Smooth muscle cell (in vitro differentiated cells): ENCODE data around the gene ZNF774. TPM values are rescaled to one million over a fixed set of nuclear protein-coding genes. Genes with fewer than 3 reads are reported as not detected.
"Not testable (repeated sequence)": the region's sequence is repeated elsewhere in the genome, so short reads cannot be mapped to it uniquely, and the experiment has no call there.

Experiments used
- DNase-seq: peaks from one replicate; lab custom pipeline; 2025; ENCODE audit not compliant: unreplicated experiment; lab: John Stamatoyannopoulos, UW
- H2AFZ ChIP-seq: fragments of 200-600 bp; sonication (generic); 2 replicates; pipeline ENCODE4 v1.6.0; 2016; ENCODE audit warnings: antibody characterized with exemption, low read depth, mild to moderate bottlenecking
- H3F3A ChIP-seq: fragments of 200-600 bp; sonication (generic); 2 replicates; pipeline ENCODE4 v1.6.0; 2017; ENCODE audit warnings: antibody characterized with exemption, low read depth
- H3K27ac ChIP-seq: fragments of 200-600 bp; sonication (generic); 2 replicates; pipeline ENCODE4 v1.5.1; 2016; ENCODE audit warnings: low read depth, mild to moderate bottlenecking
- H3K27me3 ChIP-seq: fragments of 200-600 bp; sonication (generic); 2 replicates; pipeline ENCODE4 v1.6.1; 2016; ENCODE audit warnings: low read depth, mild to moderate bottlenecking
- H3K36me3 ChIP-seq: fragments of 200-600 bp; sonication (generic); 2 replicates; pipeline ENCODE4 v1.5.1; 2016; ENCODE audit warnings: low read depth
- H3K4me1 ChIP-seq: fragments of 200-600 bp; sonication (generic); 2 replicates; pipeline ENCODE4 v1.5.1; 2016; ENCODE audit warnings: low read depth
- H3K4me2 ChIP-seq: fragments of 200-600 bp; sonication (generic); 2 replicates; pipeline ENCODE4 v1.6.0; 2016; ENCODE audit warnings: mild to moderate bottlenecking
- H3K4me3 ChIP-seq: fragments of 200-600 bp; sonication (generic); 2 replicates; pipeline ENCODE4 v1.5.1; 2016; ENCODE audit warnings: mild to moderate bottlenecking
- H3K79me2 ChIP-seq: fragments of 200-600 bp; sonication (generic); 2 replicates; pipeline ENCODE4 v1.6.0; 2016; ENCODE audit warnings: low read depth, mild to moderate bottlenecking
- H3K9ac ChIP-seq: fragments of 200-600 bp; sonication (generic); 2 replicates; pipeline ENCODE4 v1.6.0; 2016; ENCODE audit warnings: low read depth
- H3K9me3 ChIP-seq: fragments of 200-600 bp; sonication (generic); replicated peaks from 2 replicates; pipeline ENCODE4 v1.5.1; 2016; ENCODE audit warnings: low read depth
- H4K20me1 ChIP-seq: fragments of 200-600 bp; sonication (generic); 2 replicates; pipeline ENCODE4 v1.6.0; 2016; ENCODE audit warnings: low read depth
- WGBS: methylation state at CpG from one replicate; pipeline ENCODE4 v1.1.7; 2016; ENCODE audit warnings: low lambda C conversion rate; 5-methylcytosine and 5-hydroxymethylcytosine counted together
- polyA plus RNA-seq: library from polyadenylated mRNA; unstranded; fragments of >200 nt; fragmentation: Nextera tagmentation; extraction: Ambion mirVana; gene quantifications from 2 replicates; pipeline ENCODE4 v1.2.1, GENCODE V29; 2016
- total RNA-seq: library from RNA; depleted of rRNA; stranded (reverse); fragments of >200 nt; gene quantifications from 2 replicates; pipeline ENCODE4 v1.2.3, GENCODE V29; 2014
- TF ChIP-seq, protein P1 (sequence below): fragments of 200-600 bp; sonication (generic); IDR thresholded peaks from 2 replicates; pipeline ENCODE4 v1.5.1; 2017; ENCODE audit warnings: borderline replicate concordance, mild to moderate bottlenecking, antibody characterized with exemption; ENCODE audit not compliant: insufficient read depth, poor library complexity, severe bottlenecking

ZNF774 gene
- total RNA-seq (0.90 and 2.3 TPM in 2 replicates), polyA plus RNA-seq (0.08 and 1.3 TPM in 2 replicates)

GRCh38 chr15:90352107-90352893 is at the start of gene ZNF774:
Gene ZNF774, plus strand, starts transcription at chr15:90352284. Its CDS starts 2,377 bp downstream, at chr15:90354661.
- peak within 1 kb of the TSS; percentile 98 for H2AFZ ChIP-seq
- peak; percentile 42 for DNase-seq
- WGBS = 2% methylated on average over 44 of the region's 53 CpGs
- no peaks in the 10 kb centered on the region for H4K20me1 ChIP-seq
- H3K27ac ChIP-seq = peak within 1 kb of the TSS; percentile 36
- peak within 1 kb of the TSS; percentile 87 for H3K4me2 ChIP-seq
- H3K27me3 ChIP-seq = no peaks in the 10 kb centered on the region
- H3K4me1 ChIP-seq = no peaks in the 10 kb centered on the region
- H3K9ac ChIP-seq = peak within 1 kb of the TSS; percentile 70
- peak within 1 kb of the TSS; percentile 83 for H3K4me3 ChIP-seq
- no peaks in the 10 kb centered on the region for H3K79me2 ChIP-seq
- TF ChIP-seq, protein P1, sequence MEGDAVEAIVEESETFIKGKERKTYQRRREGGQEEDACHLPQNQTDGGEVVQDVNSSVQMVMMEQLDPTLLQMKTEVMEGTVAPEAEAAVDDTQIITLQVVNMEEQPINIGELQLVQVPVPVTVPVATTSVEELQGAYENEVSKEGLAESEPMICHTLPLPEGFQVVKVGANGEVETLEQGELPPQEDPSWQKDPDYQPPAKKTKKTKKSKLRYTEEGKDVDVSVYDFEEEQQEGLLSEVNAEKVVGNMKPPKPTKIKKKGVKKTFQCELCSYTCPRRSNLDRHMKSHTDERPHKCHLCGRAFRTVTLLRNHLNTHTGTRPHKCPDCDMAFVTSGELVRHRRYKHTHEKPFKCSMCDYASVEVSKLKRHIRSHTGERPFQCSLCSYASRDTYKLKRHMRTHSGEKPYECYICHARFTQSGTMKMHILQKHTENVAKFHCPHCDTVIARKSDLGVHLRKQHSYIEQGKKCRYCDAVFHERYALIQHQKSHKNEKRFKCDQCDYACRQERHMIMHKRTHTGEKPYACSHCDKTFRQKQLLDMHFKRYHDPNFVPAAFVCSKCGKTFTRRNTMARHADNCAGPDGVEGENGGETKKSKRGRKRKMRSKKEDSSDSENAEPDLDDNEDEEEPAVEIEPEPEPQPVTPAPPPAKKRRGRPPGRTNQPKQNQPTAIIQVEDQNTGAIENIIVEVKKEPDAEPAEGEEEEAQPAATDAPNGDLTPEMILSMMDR = no peak
- no peaks in the 10 kb centered on the region for H3F3A ChIP-seq
- H3K9me3 ChIP-seq = no peaks in the 10 kb centered on the region
- no peaks in the 10 kb centered on the region for H3K36me3 ChIP-seq

- not testable (repeated sequence) for H3K27me3 ChIP-seq, H3K9ac ChIP-seq, H2AFZ ChIP-seq, H3K9me3 ChIP-seq, H3K4me3 ChIP-seq, H3K4me2 ChIP-seq, H3K36me3 ChIP-seq, H3K79me2 ChIP-seq, H4K20me1 ChIP-seq, DNase-seq, H3F3A ChIP-seq, H3K27ac ChIP-seq, H3K4me1 ChIP-seq
- WGBS = 94% methylated on average over 14 of the region's 14 CpGs
These were observed 46.7 kb upstream of the ZNF774 start for GRCh38 chr15:90305355-90305754.

- peaks cover 7% of the 10 kb centered on the region for H3K4me1 ChIP-seq
- H4K20me1 ChIP-seq = no peaks in the 10 kb centered on the region
- WGBS = 84% methylated on average over 3 of the region's 3 CpGs
- H3K4me3 ChIP-seq = no peak overlapping the region
- no peaks in the 10 kb centered on the region for H3K27me3 ChIP-seq
- H3K9me3 ChIP-seq = no peaks in the 10 kb centered on the region
- no peaks in the 10 kb centered on the region for H3K79me2 ChIP-seq
- H3F3A ChIP-seq = no peaks in the 10 kb centered on the region
- H3K9ac ChIP-seq = no peak overlapping the region
- DNase-seq = no peak
- no peaks in the 10 kb centered on the region for H3K36me3 ChIP-seq
- TF ChIP-seq, protein P1 = no peak
- H2AFZ ChIP-seq = peak overlapping the region; percentile 19
- H3K27ac ChIP-seq = no peak overlapping the region
- no peak overlapping the region for H3K4me2 ChIP-seq
These were observed 46.2 kb upstream of the ZNF774 start for GRCh38 chr15:90305932-90306331.

DNA sequence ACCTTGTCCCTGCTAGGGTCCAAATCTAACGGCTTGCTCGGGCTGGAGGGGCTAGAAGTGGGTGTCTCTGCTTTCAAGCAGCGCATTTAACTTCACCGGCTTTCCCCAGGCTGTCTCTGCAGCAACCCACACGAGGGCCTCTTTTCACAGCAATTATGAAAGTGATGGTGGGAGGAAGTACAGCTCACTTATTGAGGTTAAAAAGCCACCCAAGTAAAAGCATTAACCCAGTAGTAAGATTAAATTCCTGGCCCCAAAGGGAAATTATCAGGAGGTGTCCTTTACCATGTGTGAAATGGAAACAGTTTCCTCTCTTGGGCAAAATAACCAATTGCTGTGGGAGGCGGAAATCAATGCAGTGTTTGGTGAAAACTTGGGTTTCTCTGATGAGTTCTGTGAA is 45.5 kb upstream of the ZNF774 start:
- H2AFZ ChIP-seq = peak overlapping the region; percentile 19
- 72% methylated on average over 6 of the region's 6 CpGs for WGBS
- H3K27ac ChIP-seq = no peak overlapping the region
- no peaks in the 10 kb centered on the region for H3K36me3 ChIP-seq
- H3K9me3 ChIP-seq = no peaks in the 10 kb centered on the region
- H3K4me3 ChIP-seq = no peak overlapping the region
- H3K9ac ChIP-seq = no peak overlapping the region
- TF ChIP-seq, protein P1 = no peak
- peaks cover 7% of the 10 kb centered on the region for H3K4me1 ChIP-seq
- no peaks in the 10 kb centered on the region for H3K27me3 ChIP-seq
- no peaks in the 10 kb centered on the region for H3K79me2 ChIP-seq
- no peak overlapping the region for H3K4me2 ChIP-seq
- H4K20me1 ChIP-seq = no peaks in the 10 kb centered on the region
- H3F3A ChIP-seq = no peaks in the 10 kb centered on the region
- no peak for DNase-seq
